ENCODE data around the gene DTX4. TPM values are rescaled to one million over a fixed set of nuclear protein-coding genes. Genes with fewer than 3 reads are reported as not detected.
A peak's percentile ranks its signal among the peaks of the same experiment; 100 is the strongest.

DTX4 gene
- total RNA-seq, 6 experiments from 2014 or later: 10.8 to 49.1 (median 22.6) TPM

DNA sequence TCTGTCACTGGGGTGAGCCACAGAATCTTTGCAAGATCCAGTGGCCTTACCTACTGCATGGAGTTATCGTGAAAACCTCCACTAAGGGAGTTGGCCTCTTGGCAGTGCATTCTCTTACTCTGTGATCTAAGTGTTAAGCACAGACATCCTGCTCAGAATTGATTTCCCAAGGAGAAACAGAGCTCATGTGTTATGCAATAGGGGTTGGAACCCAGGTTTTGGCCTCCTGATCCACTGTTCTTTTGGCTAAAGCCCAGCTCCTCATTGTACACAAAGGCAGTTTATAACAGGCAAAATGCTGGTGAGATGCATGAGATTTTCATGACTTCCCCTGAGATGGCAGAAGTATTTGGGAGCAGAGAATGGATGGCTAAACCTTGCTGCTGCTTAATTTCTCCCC is 11.8 kb downstream of the DTX4 start:
- WGBS (ENCODE audit: insufficient coverage, low coverage, low lambda C conversion rate, missing lambda C conversion rate): 17% methylated on average over 1 of the region's 1 CpG
- DNase-seq: no peak
- H3K27me3 ChIP-seq: no peaks in the 10 kb centered on the region
- TF ChIP-seq POLR2A (IDR thresholded peaks at IDR 0.05): no peak
- TF ChIP-seq, protein P1, sequence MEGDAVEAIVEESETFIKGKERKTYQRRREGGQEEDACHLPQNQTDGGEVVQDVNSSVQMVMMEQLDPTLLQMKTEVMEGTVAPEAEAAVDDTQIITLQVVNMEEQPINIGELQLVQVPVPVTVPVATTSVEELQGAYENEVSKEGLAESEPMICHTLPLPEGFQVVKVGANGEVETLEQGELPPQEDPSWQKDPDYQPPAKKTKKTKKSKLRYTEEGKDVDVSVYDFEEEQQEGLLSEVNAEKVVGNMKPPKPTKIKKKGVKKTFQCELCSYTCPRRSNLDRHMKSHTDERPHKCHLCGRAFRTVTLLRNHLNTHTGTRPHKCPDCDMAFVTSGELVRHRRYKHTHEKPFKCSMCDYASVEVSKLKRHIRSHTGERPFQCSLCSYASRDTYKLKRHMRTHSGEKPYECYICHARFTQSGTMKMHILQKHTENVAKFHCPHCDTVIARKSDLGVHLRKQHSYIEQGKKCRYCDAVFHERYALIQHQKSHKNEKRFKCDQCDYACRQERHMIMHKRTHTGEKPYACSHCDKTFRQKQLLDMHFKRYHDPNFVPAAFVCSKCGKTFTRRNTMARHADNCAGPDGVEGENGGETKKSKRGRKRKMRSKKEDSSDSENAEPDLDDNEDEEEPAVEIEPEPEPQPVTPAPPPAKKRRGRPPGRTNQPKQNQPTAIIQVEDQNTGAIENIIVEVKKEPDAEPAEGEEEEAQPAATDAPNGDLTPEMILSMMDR (IDR thresholded peaks at IDR 0.05): no peak
- H3K9me3 ChIP-seq: no peaks in the 10 kb centered on the region
- intact Hi-C loops (cut with DNase I): no loop called here
- no peak overlapping the region for H3K4me3 ChIP-seq
- peak overlapping the region in 1 of 3 donors; percentile 15 for H3K27ac ChIP-seq
- peaks cover 0 to 7% (median 2%) of the 10 kb centered on the region in 4 donors for H3K36me3 ChIP-seq
- peak in 2 of 4 donors; percentile 36 to 52 for ATAC-seq
- peaks cover 0 to 43% (median 13%) of the 10 kb centered on the region in 4 donors for H3K4me1 ChIP-seq

DNA sequence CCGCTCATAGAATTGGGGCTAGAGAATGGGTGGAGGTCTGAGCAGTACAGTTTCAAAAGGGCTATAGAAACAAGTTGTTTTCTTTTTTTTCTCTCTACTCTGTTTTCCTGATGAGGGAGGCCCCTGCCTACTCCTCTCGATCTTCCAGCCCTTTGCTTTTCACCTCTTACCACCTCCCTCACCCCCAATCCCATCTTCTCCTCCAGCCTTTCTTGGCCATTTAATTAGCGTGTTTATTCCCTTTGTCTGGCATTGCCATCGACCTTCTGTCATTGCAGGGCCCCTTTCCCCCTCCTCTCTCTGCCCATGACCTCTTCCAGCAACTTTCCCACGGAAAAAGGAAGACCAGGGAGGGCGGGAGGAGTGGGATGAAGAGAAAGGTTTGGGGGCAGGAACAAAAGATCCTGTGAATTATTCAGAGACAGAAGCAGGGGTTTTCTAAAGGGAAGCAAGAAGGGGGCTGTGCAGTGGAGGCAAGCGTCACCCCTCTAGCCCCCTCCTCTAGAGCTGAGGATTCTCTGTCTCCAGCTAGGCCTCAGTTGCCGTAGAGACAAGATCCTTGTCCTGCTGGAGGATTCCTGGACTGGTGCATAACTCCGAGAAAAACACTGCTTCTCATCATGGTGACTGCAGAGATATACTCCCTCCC is 12.9 kb downstream of the DTX4 start:
- Histone ChIP-seq H3K9me3 (no peaks in the 10 kb centered on the region), H3K27me3 (no peaks in the 10 kb centered on the region), H3K4me1 (peaks cover 0 to 43% (median 17%) of the 10 kb centered on the region in 4 donors), H3K27ac (no peak overlapping the region), H3K36me3 (peaks cover 0 to 14% (median 4%) of the 10 kb centered on the region in 4 donors), H3K4me3 (no peak overlapping the region)
- TF ChIP-seq POLR2A (IDR thresholded peaks at IDR 0.05): no peak
- TF ChIP-seq, protein P1 (IDR thresholded peaks at IDR 0.05): no peak
- ATAC-seq (no peak), DNase-seq (no peak)
- 75% methylated on average over 8 of the region's 9 CpGs for WGBS (ENCODE audit: insufficient coverage, low coverage, low lambda C conversion rate, missing lambda C conversion rate)
- intact Hi-C loops (cut with DNase I): no loop called here

DNA sequence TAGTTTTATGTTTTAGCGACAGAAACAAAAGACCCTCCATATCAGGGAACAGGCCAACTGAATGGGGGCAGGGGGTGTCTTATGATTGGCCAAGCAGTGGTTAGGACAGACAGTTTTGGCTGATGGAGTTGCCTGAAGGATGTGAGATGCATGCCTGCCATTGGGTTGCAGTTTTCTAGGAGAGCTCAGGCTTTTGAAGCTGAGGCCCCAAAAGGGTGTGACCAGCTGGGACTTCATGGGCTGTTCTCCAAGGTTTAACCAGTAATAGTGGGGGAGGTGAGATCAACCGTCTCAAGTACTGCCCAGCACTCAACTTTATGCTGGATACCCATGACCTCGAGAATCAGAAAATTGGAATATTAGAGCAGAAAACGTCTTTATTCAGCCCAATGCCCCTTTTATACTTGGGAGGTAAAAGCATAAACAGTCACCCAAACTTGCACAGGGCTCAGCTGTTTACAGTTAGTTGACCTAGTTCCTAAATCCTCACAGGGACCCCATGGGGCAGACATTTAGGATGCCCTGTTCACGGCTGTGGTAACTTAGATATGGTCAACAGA is 13.5 kb downstream of the DTX4 start:
- intact Hi-C loops (cut with DNase I): no loop called here
- Histone ChIP-seq H3K4me1 (peaks cover 0 to 48% (median 19%) of the 10 kb centered on the region in 4 donors), H3K9me3 (no peaks in the 10 kb centered on the region), H3K36me3 (peaks cover 0 to 14% (median 6%) of the 10 kb centered on the region in 4 donors), H3K27ac (peak overlapping the region in 2 of 3 donors; percentile 44), H3K27me3 (no peaks in the 10 kb centered on the region), H3K4me3 (no peak overlapping the region)
- 76% methylated on average over 5 of the region's 5 CpGs for WGBS (ENCODE audit: insufficient coverage, low coverage, low lambda C conversion rate, missing lambda C conversion rate)
- ATAC-seq (no peak), DNase-seq (no peak)
- TF ChIP-seq, protein P1 (IDR thresholded peaks at IDR 0.05): no peak
- TF ChIP-seq POLR2A (IDR thresholded peaks at IDR 0.05): no peak

- H3K4me3 ChIP-seq: no peak overlapping the region
- intact Hi-C loops (cut with DNase I): no loop called here
- H3K4me1 ChIP-seq: peaks cover 0 to 55% (median 22%) of the 10 kb centered on the region in 4 donors
- H3K27ac ChIP-seq: peak overlapping the region; percentile 20 to 44 (median 44)
- no peaks in the 10 kb centered on the region for H3K9me3 ChIP-seq
- ATAC-seq (peak; percentile 8 to 46 (median 30)), DNase-seq (peak in 1 of 3 donors; percentile 58)
- 15% methylated on average over 2 of the region's 5 CpGs for WGBS (ENCODE audit: insufficient coverage, low coverage, low lambda C conversion rate, missing lambda C conversion rate)
- no peaks in the 10 kb centered on the region for H3K27me3 ChIP-seq
- TF ChIP-seq POLR2A (IDR thresholded peaks at IDR 0.05): no peak
- TF ChIP-seq, protein P1 (IDR thresholded peaks at IDR 0.05): peak; percentile 52 to 59 (median 55)
- H3K36me3 ChIP-seq: peaks cover 0 to 14% (median 6%) of the 10 kb centered on the region in 4 donors
These were observed 14.2 kb downstream of the DTX4 start for GRCh38 chr11:59186130-59186594.

Measured in right lobe of liver (tissue), 6 donors.